Calu3 (cell line): ENCODE measurements around the gene PI16. TPM values are rescaled to one million over a fixed set of nuclear protein-coding genes. Genes with fewer than 3 reads are reported as not detected.

Experiments
- BruUV-seq: library from RNA; stranded (reverse); fragments of 400-500 nt; replicated peaks from 2 replicates; lab custom pipeline; 2021; lab: Mats Ljungman, UMichigan
- CTCF ChIA-PET: fragments of 300-600 bp; sonication (Branson Sonifier 250); formaldehyde crosslinking; loops from one replicate; lab custom pipeline; 2022; ENCODE audit warnings: antibody characterized with exemption; lab: Charles Lee
- DNase-seq: peaks from one replicate; pipeline ENCODE4 v3.0.0; 2022
- H3K27ac Mint-ChIP-seq: one replicate; pipeline ENCODE4 v1.8.0; 2022; ENCODE audit warnings: mixed read lengths; ENCODE audit not compliant: unreplicated experiment
- H3K27me3 Mint-ChIP-seq: one replicate; pipeline ENCODE4 v1.8.0; 2022; ENCODE audit warnings: mixed read lengths; ENCODE audit not compliant: unreplicated experiment
- H3K36me3 Mint-ChIP-seq: one replicate; pipeline ENCODE4 v1.8.0; 2022; ENCODE audit warnings: mild to moderate bottlenecking, moderate library complexity, mixed read lengths; ENCODE audit not compliant: insufficient read depth, unreplicated experiment
- H3K4me1 Mint-ChIP-seq: one replicate; pipeline ENCODE4 v1.8.0; 2022; ENCODE audit warnings: mild to moderate bottlenecking, low read depth, mixed read lengths; ENCODE audit not compliant: unreplicated experiment
- H3K4me3 Mint-ChIP-seq: one replicate; pipeline ENCODE4 v1.8.0; 2022; ENCODE audit warnings: mild to moderate bottlenecking, low read depth, moderate library complexity, mixed read lengths; ENCODE audit not compliant: unreplicated experiment
- H3K9me3 Mint-ChIP-seq: one replicate; pipeline ENCODE4 v1.8.0; 2022; ENCODE audit warnings: low read depth, mixed read lengths; ENCODE audit not compliant: unreplicated experiment
- intact Hi-C: fragments of 100-400 bp; cut with micrococcal nuclease; formaldehyde crosslinking; loops from one replicate; pipeline ENCODE4 v1.10.0; 2022; ENCODE audit not compliant: unreplicated experiment
- total RNA-seq: library from RNA; stranded (reverse); gene quantifications from 2 replicates; pipeline ENCODE4 v1.2.3, GENCODE V29; 2022
- TF ChIP-seq, protein P1 (sequence below): fragments of 200-600 bp; IDR thresholded peaks from one replicate; pipeline ENCODE4 v1.8.0; 2022; ENCODE audit warnings: antibody characterized with exemption; ENCODE audit not compliant: unreplicated experiment

The PI16 gene
- total RNA-seq, 1 experiment from 2014 or later = 0.17 TPM

DNA sequence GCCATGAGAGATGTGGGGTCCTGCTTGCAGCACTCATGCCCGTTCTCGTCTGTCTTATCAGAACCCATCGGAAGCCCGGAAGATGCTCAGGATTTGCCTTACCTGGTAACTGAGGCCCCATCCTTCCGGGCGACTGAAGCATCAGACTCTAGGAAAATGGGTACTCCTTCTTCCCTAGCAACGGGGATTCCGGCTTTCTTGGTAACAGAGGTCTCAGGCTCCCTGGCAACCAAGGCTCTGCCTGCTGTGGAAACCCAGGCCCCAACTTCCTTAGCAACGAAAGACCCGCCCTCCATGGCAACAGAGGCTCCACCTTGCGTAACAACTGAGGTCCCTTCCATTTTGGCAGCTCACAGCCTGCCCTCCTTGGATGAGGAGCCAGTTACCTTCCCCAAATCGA lies 8.3 kb downstream of the PI16 start:
- Mint-ChIP-seq H3K36me3 (peaks cover 36% of the 10 kb centered on the region), H3K9me3 (no peaks in the 10 kb centered on the region), H3K27me3 (no peaks in the 10 kb centered on the region), H3K4me1 (peaks cover 32% of the 10 kb centered on the region), H3K27ac (no peak overlapping the region), H3K4me3 (no peak overlapping the region)
- CTCF ChIA-PET = no interaction called here
- TF ChIP-seq, protein P1, sequence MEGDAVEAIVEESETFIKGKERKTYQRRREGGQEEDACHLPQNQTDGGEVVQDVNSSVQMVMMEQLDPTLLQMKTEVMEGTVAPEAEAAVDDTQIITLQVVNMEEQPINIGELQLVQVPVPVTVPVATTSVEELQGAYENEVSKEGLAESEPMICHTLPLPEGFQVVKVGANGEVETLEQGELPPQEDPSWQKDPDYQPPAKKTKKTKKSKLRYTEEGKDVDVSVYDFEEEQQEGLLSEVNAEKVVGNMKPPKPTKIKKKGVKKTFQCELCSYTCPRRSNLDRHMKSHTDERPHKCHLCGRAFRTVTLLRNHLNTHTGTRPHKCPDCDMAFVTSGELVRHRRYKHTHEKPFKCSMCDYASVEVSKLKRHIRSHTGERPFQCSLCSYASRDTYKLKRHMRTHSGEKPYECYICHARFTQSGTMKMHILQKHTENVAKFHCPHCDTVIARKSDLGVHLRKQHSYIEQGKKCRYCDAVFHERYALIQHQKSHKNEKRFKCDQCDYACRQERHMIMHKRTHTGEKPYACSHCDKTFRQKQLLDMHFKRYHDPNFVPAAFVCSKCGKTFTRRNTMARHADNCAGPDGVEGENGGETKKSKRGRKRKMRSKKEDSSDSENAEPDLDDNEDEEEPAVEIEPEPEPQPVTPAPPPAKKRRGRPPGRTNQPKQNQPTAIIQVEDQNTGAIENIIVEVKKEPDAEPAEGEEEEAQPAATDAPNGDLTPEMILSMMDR = no peak
- intact Hi-C loops = no loop called here
- peak; percentile 69 for DNase-seq
- BruUV-seq = no TSS peak

DNA sequence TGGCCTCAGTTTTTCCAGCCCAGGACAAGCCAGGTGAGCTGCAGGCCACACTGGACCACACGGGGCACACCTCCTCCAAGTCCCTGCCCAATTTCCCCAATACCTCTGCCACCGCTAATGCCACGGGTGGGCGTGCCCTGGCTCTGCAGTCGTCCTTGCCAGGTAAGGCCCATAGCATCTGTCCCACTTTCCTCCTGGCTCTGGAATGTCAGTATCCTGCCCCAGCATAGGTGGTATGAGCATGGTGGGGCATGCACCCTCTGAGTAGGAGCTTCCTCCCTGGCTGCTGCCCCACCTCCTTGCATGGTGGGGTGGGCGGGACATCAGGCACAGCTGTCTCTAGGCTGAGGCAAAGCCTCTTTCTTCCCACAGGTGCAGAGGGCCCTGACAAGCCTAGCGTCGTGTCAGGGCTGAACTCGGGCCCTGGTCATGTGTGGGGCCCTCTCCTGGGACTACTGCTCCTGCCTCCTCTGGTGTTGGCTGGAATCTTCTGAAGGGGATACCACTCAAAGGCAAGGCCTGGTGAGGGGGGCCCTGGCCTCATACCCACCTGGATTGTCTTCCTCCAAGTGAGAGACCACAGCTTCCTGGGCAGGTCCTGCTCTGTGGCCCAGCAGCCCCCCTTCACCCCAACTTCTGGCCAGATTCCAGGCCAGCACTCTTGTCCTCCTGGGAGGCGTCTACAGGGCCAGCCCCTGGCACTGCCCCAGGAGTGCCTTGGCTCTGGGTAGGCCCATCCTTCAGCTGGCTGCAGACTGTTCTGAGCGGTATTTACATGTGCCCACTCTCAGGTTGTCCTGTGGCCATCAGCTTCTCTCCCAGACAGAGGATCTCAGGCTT lies 9.1 kb downstream of the PI16 start:
- Mint-ChIP-seq H3K4me3 (no peak overlapping the region), H3K9me3 (no peaks in the 10 kb centered on the region), H3K27me3 (no peaks in the 10 kb centered on the region), H3K27ac (no peak overlapping the region), H3K4me1 (peaks cover 32% of the 10 kb centered on the region), H3K36me3 (peaks cover 43% of the 10 kb centered on the region)
- CTCF ChIA-PET = interaction anchor here (0.7 to 1.2 kb wide), 3 partner anchors 8 to 50 kb away, joined by 3 to 6 read pairs (median 3); no protein-coding TSS in a partner anchor
- TF ChIP-seq, protein P1 = no peak
- no peak for DNase-seq
- BruUV-seq = no TSS peak
- intact Hi-C loops = no loop called here

DNA sequence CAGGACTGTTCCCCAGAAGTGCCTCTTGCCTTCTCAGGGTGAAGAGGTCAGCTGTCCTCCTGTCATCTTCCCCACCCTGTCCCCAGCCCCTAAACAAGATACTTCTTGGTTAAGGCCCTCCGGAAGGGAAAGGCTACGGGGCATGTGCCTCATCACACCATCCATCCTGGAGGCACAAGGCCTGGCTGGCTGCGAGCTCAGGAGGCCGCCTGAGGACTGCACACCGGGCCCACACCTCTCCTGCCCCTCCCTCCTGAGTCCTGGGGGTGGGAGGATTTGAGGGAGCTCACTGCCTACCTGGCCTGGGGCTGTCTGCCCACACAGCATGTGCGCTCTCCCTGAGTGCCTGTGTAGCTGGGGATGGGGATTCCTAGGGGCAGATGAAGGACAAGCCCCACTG lies 9.8 kb downstream of the PI16 start:
- peaks cover 32% of the 10 kb centered on the region for H3K4me1 Mint-ChIP-seq
- H3K27ac Mint-ChIP-seq = peak overlapping the region; percentile 38
- CTCF ChIA-PET = interaction anchor here (1.2 kb wide), 2 partner anchors 9 to 17 kb away, joined by 3 to 6 read pairs; no protein-coding TSS in a partner anchor
- intact Hi-C loops = no loop called here
- no peak overlapping the region for H3K4me3 Mint-ChIP-seq
- H3K27me3 Mint-ChIP-seq = no peaks in the 10 kb centered on the region
- peaks cover 43% of the 10 kb centered on the region for H3K36me3 Mint-ChIP-seq
- BruUV-seq = no TSS peak
- TF ChIP-seq, protein P1 = no peak
- no peaks in the 10 kb centered on the region for H3K9me3 Mint-ChIP-seq
- no peak for DNase-seq

DNA sequence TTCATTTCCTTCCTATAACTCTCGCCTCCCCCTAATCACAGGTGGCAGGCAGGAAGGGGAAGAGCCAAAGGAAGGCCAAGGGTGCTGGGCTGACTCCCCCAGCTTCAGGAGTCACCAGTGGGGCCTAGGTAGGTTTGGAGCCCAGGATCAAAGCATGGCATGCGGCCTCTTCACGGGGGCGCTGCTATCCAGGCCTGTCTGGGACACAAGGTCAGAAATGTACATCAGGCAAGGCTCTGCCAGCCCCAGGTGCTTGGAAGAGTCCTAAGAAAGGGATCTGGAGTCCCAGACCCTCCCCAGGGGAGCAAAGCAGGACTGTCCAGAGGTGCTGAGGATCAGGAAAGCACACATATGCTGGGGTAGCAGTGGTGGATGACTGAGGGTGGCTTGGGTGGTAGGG lies 10.4 kb downstream of the PI16 start:
- BruUV-seq = no TSS peak
- Mint-ChIP-seq H3K27ac (peak overlapping the region; percentile 38), H3K36me3 (peaks cover 43% of the 10 kb centered on the region), H3K4me1 (peaks cover 29% of the 10 kb centered on the region), H3K9me3 (no peaks in the 10 kb centered on the region), H3K27me3 (no peaks in the 10 kb centered on the region), H3K4me3 (no peak overlapping the region)
- TF ChIP-seq, protein P1 = no peak
- no peak for DNase-seq
- intact Hi-C loops = no loop called here
- CTCF ChIA-PET = interaction anchor here (1.2 kb wide), 1 partner anchor 9 kb away, joined by 6 read pairs; no protein-coding TSS in a partner anchor
